Right atrium auricular region (tissue), 2 donors: ENCODE data around the gene PPM1H. TPM values are rescaled to one million over a fixed set of nuclear protein-coding genes. Genes with fewer than 3 reads are reported as not detected.

ENCODE experiments used
- DNase-seq: peaks from one replicate; pipeline ENCODE4 v3.0.0-alpha.2; 2019; ENCODE audit warnings: low spot score
- H3K27ac ChIP-seq, 2 donors: fragments of 200-600 bp; sonication (generic); 1 replicate in 1 of 2; 2 replicates in 1 of 2; pipeline ENCODE4 v1.5.1; 2016 to 2019
- H3K27me3 ChIP-seq, 2 donors: fragments of 200-600 bp; sonication (generic); one replicate each; pipeline versions ENCODE4 v1.5.1 to v1.6.0; 2017 to 2019
- H3K36me3 ChIP-seq: fragments of 200-600 bp; sonication (generic); one replicate; pipeline ENCODE4 v1.5.1; 2016
- H3K4me1 ChIP-seq, 2 donors: fragments of 200-600 bp; sonication (generic); one replicate each; pipeline versions ENCODE4 v1.5.1 to v1.6.0; 2017 to 2019
- H3K4me3 ChIP-seq, 2 donors: fragments of 200-600 bp; sonication (generic); 1 replicate in 1 of 2; 2 replicates in 1 of 2; pipeline ENCODE4 v1.5.1; 2017 to 2019; ENCODE audit warnings: mild to moderate bottlenecking in 1 of 2, moderate library complexity in 1 of 2
- H3K9me3 ChIP-seq, 2 donors: fragments of 200-600 bp; sonication (generic); one replicate each; pipeline ENCODE4 v1.5.1; 2019
- CTCF ChIP-seq, 2 donors: fragments of 200-600 bp; sonication (generic); IDR thresholded peaks; one replicate each; pipeline ENCODE4 v1.5.1; 2019; ENCODE audit warnings: antibody characterized with exemption in 2 of 2
- total RNA-seq, 2 donors: library from RNA; depleted of rRNA; stranded (reverse); fragments of >200 nt; gene quantifications; one replicate each; pipeline ENCODE4 v1.1.0, GENCODE V29; 2016

The PPM1H gene
- total RNA-seq, 2 donors from 2014 or later, result 3.1 to 5.0 TPM

GRCh38 chr12:62933602-62934238, 1.2 kb downstream of the PPM1H start:
- TF ChIP-seq CTCF (IDR thresholded peaks at IDR 0.05), result no peak
- DNase-seq, result no peak

GRCh38 chr12:62933220-62933601, 1.7 kb downstream of the PPM1H start:
- H3K36me3 ChIP-seq, result no peaks in the 10 kb centered on the region
- H3K27ac ChIP-seq, result no peak overlapping the region
- H3K4me3 ChIP-seq, result peak overlapping the region; percentile 57 to 72
- DNase-seq, result no peak
- no peak for TF ChIP-seq CTCF (IDR thresholded peaks at IDR 0.05)
- no peaks in the 10 kb centered on the region for H3K9me3 ChIP-seq
- H3K27me3 ChIP-seq, result no peaks in the 10 kb centered on the region
- peaks cover 0 to 14% of the 10 kb centered on the region in 2 donors for H3K4me1 ChIP-seq

More at GRCh38 chr12:62933602-62934238, 1.2 kb downstream of the PPM1H start:
- H3K27me3 ChIP-seq, result no peaks in the 10 kb centered on the region
- peaks cover 0 to 14% of the 10 kb centered on the region in 2 donors for H3K4me1 ChIP-seq
- peak overlapping the region; percentile 50 to 67 for H3K27ac ChIP-seq
- no peaks in the 10 kb centered on the region for H3K36me3 ChIP-seq
- H3K4me3 ChIP-seq, result peak overlapping the region; percentile 57 to 72
- no peaks in the 10 kb centered on the region for H3K9me3 ChIP-seq

- Histone ChIP-seq H3K36me3 (no peaks in the 10 kb centered on the region), H3K4me1 (peaks cover 0 to 14% of the 10 kb centered on the region in 2 donors), H3K4me3 (no peak overlapping the region), H3K9me3 (no peaks in the 10 kb centered on the region), H3K27me3 (no peaks in the 10 kb centered on the region), H3K27ac (no peak overlapping the region)
- TF ChIP-seq CTCF (IDR thresholded peaks at IDR 0.05), result no peak
- no peak for DNase-seq
These were observed 3.5 kb downstream of the PPM1H start for GRCh38 chr12:62931477-62931876.

DNA sequence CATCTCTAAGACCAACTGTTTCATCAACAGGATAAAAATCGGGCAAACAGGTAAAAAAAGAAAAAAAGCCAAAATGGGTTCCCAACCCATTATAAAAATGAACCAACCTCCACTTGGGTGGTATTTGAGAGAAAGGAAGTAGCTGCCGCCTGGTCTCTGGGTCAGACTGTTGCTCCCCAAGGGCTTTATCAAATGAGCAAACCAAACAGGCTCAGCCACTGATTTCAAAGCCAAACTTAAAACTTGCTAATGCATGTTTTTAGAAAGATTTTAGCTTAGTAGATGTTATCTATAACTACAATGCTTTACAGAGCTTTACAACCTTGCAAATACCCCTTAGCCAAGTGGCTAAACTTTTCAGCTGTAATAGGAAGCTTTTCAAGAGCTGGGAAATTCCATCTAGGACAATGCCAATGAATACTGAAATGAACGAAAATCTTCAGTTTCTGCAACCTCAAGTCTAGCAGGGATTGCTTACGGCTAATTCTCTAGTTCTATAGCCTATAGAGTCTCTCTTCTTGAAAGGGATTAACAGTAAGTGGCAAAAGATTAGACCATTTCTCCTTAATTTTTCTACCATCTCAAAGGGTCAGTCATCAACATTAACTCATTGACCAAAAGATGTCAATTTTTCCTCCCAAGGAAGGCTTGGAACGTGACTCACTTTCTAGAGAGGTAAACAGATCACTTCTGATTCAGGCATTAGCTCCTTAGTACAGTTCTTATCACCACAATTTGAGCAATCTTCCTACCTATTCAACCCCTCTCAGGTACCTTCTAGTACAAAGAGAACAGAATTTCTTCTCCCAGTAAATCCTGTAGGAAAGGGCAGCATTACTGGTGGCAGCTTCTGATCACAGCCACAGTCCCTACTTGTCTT, 4.2 kb downstream of the PPM1H start:
- H3K36me3 ChIP-seq, result no peaks in the 10 kb centered on the region
- H3K9me3 ChIP-seq, result no peaks in the 10 kb centered on the region
- no peak for DNase-seq
- no peak overlapping the region for H3K27ac ChIP-seq
- no peaks in the 10 kb centered on the region for H3K27me3 ChIP-seq
- TF ChIP-seq CTCF (IDR thresholded peaks at IDR 0.05), result no peak
- H3K4me1 ChIP-seq, result peaks cover 0 to 14% of the 10 kb centered on the region in 2 donors
- no peak overlapping the region for H3K4me3 ChIP-seq

DNA sequence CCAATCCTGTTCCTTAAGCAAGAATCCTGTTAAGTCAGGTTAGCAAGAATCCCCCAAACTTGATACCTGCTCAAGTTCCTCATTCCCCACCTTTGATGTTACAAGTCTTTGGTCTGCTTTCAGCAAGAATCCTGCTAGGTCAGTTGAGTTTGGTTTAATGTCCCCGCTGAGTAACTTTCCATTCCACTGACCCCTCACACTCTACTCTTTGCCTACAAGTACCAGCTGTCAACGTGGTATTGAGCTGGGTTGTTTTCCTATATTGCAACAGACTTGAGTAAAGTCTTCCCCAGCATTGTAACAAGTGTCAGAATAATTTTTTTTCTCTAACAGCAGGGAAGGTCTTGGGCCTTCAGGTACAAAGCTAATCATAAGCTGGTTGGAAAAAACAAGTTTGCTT, 6.3 kb downstream of the PPM1H start:
- no peaks in the 10 kb centered on the region for H3K36me3 ChIP-seq
- no peak overlapping the region for H3K27ac ChIP-seq
- no peak overlapping the region for H3K4me3 ChIP-seq
- no peak for DNase-seq
- no peak for TF ChIP-seq CTCF (IDR thresholded peaks at IDR 0.05)
- no peaks in the 10 kb centered on the region for H3K9me3 ChIP-seq
- no peaks in the 10 kb centered on the region for H3K27me3 ChIP-seq
- peaks cover 0 to 9% of the 10 kb centered on the region in 2 donors for H3K4me1 ChIP-seq
